GM18951 (cell line): Measurements from ENCODE around the gene CBLIF.
"Not testable (repeated sequence)": the region's sequence is repeated elsewhere in the genome, so short reads cannot be mapped to it uniquely, and the experiment has no call there.

Experiments
- POLR2A ChIP-seq: IDR thresholded peaks from 4 replicates; pipeline ENCODE4 v1.6.1; 2011; ENCODE audit warnings: mild to moderate bottlenecking; ENCODE audit not compliant: insufficient read length, insufficient read depth; ENCODE audit errors: extremely low read depth
- in situ Hi-C: fragments of 300-500 bp; cut with MboI; formaldehyde crosslinking; loops from one replicate; pipeline ENCODE4 v1.12.0; 2022; ENCODE audit warnings: low sequenced_read_pairs, mixed read lengths, inconsistent platforms; ENCODE audit not compliant: unreplicated experiment

CBLIF gene

DNA sequence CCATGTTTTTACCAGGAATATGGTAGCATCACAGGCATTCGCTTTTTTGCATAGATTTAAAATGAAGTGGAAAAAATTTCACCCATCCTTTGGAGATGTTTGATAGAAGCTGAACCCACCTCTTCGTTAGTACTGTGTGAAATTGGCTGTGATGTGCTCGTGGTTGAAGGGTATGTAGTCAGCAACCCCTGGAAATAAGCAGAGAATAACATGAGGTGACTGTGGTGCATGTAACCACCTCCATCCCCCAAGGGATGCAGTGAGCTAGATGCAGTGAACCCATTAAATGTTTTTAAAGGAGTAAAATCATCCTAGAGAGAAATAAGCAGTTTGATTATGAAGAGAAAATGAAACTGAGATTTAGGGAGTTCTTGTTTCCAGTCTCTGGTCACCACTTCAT, 15.9 kb downstream of the CBLIF start:
- TF ChIP-seq POLR2A = no peak
- in situ Hi-C loops = no loop called here

- in situ Hi-C loops = no loop called here
- TF ChIP-seq POLR2A = no peak
Measured at GRCh38 chr11:59822989-59823566, 22.2 kb downstream of the CBLIF start.

- in situ Hi-C loops = no loop called here
- no peak for TF ChIP-seq POLR2A
Measured at GRCh38 chr11:59818572-59818971, 26.7 kb downstream of the CBLIF start.

DNA sequence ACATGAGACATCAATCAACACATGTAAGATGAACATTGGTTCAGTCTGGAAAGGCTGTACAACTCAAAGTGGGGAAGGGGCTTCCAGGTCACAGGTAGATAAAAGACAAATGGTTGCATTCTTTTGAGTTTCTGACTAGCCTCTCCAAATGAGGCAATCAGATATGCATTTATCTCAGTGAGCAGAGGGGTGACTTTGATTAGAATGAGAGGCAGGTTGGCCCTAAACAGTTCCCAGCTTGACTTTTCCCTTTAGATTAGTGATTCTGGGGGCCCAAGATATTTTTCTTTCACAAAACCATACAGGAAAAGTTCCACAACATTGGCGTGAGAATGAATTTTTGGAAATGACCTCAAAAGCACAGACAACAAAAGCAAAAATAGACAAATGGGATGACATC, 28.9 kb downstream of the CBLIF start:
- in situ Hi-C loops = not testable (repeated sequence)

- in situ Hi-C loops = no loop called here
- no peak for TF ChIP-seq POLR2A
Measured at GRCh38 chr11:59815754-59816153, 29.5 kb downstream of the CBLIF start.

GRCh38 chr11:59814021-59814420, 31.3 kb downstream of the CBLIF start:
- TF ChIP-seq POLR2A = no peak
- in situ Hi-C loops = no loop called here

DNA sequence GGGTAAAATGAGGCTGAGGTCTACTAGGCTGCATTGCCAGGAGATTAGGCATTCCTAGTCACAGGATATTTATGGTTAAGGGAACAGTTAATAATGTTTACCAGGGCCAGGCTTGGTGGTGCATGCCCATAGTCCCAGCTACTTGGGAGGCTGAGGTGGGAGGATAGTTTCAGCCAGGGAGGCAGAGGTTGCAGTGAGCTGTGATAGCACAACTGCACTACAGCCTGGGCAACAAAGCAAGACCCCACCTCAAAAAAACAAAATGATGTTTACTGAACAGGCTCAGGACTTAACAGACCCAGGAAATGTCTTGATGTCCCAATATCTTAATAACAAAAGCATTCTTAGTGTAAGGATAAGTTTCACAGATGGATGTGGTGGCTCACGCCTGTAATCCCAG, 31.9 kb downstream of the CBLIF start:
- TF ChIP-seq POLR2A = no peak

DNA sequence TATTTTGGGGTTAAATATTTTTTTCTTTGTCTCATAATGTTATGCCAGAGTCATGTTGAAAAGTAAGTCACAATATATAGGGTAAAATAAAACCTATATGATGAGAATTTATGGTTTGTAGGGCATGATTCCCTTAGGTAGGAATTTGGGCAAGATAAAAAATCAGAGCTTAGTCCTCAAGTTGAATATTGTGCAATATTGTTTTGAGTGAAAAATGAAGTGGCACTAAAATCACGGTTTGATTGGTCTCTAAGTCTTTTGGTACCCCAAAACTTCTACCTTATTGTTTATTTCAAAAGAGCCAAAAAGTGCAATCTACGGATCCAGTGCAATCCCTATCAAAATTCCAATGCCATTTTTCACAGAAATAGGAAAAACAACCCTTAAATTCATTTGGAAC, 33.1 kb downstream of the CBLIF start:
- no peak for TF ChIP-seq POLR2A
- in situ Hi-C loops = no loop called here

More for the DNA sequence above, 31.9 kb downstream of the CBLIF start:
- in situ Hi-C loops = no loop called here

- no peak for TF ChIP-seq POLR2A
- in situ Hi-C loops = no loop called here
Measured at GRCh38 chr11:59810911-59811259, 34.4 kb downstream of the CBLIF start.

GRCh38 chr11:59810189-59810910, 34.9 kb downstream of the CBLIF start, which contains the start of gene MRPL16:
MRPL16 (minus strand) TSS chr11:59810778; CDS start chr11:59810658, 120 bp downstream.
- TF ChIP-seq POLR2A = peak; percentile 82
- in situ Hi-C loops = no loop called here

GRCh38 chr11:59807047-59807610, 38.2 kb downstream of the CBLIF start:
- in situ Hi-C loops = no loop called here
- no peak for TF ChIP-seq POLR2A

GRCh38 chr11:59804061-59804460, 41.2 kb downstream of the CBLIF start:
- in situ Hi-C loops = loop anchor here (5.0 kb wide), 1 partner anchor 47 kb away; the partner anchor contains the start of gene STX3
- TF ChIP-seq POLR2A = no peak

DNA sequence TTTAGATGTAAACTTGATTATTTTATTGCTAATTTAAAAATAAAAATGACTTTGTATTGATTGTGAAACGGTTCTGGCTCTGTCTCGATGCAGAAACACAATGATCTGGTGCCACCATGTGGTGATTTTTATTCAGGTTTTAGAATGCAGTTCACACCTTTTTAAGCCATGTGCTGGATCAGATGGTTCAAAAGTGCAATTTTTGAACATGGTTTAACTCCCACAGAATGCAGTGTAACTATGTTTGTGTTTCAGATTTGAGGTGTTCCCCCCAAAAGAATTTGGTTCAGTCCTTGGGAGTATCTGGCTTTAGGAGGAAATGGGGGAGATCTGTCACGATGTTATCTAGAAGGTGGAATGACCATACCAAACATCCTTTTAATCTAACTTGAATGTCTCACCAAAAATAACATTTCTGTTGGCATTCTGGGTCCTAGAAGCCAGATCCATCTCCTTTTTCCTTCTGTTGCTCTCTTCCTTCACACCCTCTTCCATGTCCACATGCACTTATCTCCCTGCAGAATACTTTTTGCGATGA, 42.6 kb downstream of the CBLIF start:
- in situ Hi-C loops = loop anchor here (5.0 kb wide), 1 partner anchor 45 kb away; the partner anchor contains the start of gene STX3
- TF ChIP-seq POLR2A = no peak

GRCh38 chr11:59801981-59802638, 43.2 kb downstream of the CBLIF start:
- in situ Hi-C loops = loop anchor here (5.0 kb wide), 1 partner anchor 45 kb away; the partner anchor contains the start of gene STX3
- no peak for TF ChIP-seq POLR2A
